Esophagus squamous epithelium (tissue), 5 donors: ENCODE data around the gene PTPRN2. TPM values are rescaled to one million over a fixed set of nuclear protein-coding genes. Genes with fewer than 3 reads are reported as not detected.

ENCODE experiments used
- DNase-seq: peaks from one replicate; lab custom pipeline; 2025; lab: John Stamatoyannopoulos, UW
- H3K27ac ChIP-seq, 4 donors: fragments of 200-600 bp; sonication (generic); one replicate each; pipeline ENCODE4 v1.5.1; 2016 to 2019; ENCODE audit warnings: mild to moderate bottlenecking in 1 of 4
- H3K27me3 ChIP-seq, 4 donors: fragments of 200-600 bp; sonication (generic); 1 replicate in 3 of 4; 2 replicates in 1 of 4; pipeline versions ENCODE4 v1.5.1 to v1.6.0; 2017 to 2021; ENCODE audit warnings: antibody characterized with exemption in 1 of 4
- H3K36me3 ChIP-seq, 3 donors: fragments of 200-600 bp; sonication (generic); one replicate each; pipeline ENCODE4 v1.5.1; 2016 to 2019
- H3K4me1 ChIP-seq, 3 donors: fragments of 200-600 bp; sonication (generic); one replicate each; pipeline ENCODE4 v1.5.1; 2017 to 2019
- H3K4me3 ChIP-seq, 4 donors: fragments of 200-600 bp; sonication (generic); 1 replicate in 3 of 4; 2 replicates in 1 of 4; pipeline ENCODE4 v1.5.1; 2016 to 2019; ENCODE audit warnings: mild to moderate bottlenecking in 2 of 4, moderate library complexity in 1 of 4
- H3K9me3 ChIP-seq, 3 donors: fragments of 200-600 bp; sonication (generic); one replicate each; pipeline ENCODE4 v1.5.1; 2016 to 2019
- CTCF ChIP-seq, 6 experiments: fragments of 450-650 bp in 4 of 6; fragments of 200-600 bp in 2 of 6; sonication (generic) in 2 of 6; IDR thresholded peaks; one replicate each; pipeline ENCODE4 v1.5.1; 2016 to 2019; ENCODE audit warnings: antibody characterized with exemption in 6 of 6, mild to moderate bottlenecking in 4 of 6, moderate library complexity in 4 of 6
- POLR2A ChIP-seq, 4 donors: fragments of 450-650 bp; IDR thresholded peaks; one replicate each; pipeline ENCODE4 v1.6.1; 2017; ENCODE audit warnings: antibody characterized with exemption in 4 of 4, mild to moderate bottlenecking in 4 of 4, moderate library complexity in 3 of 4
- WGBS, 2 donors: methylation state at CpG; one replicate each; pipeline ENCODE4 v1.1.5; 2018; 5-methylcytosine and 5-hydroxymethylcytosine counted together
- intact Hi-C: fragments of 100-400 bp; cut with DNase I; formaldehyde crosslinking; loops from one replicate; pipeline ENCODE4 v1.15.0; 2022
- total RNA-seq, 4 donors: library from RNA; depleted of rRNA; stranded (reverse); fragments of >200 nt; gene quantifications; one replicate each; pipeline ENCODE4 v1.1.0, GENCODE V29; 2016
- donor health status: DM: yes; HTN: yes; CAD: no.

The PTPRN2 gene
- total RNA-seq, 4 donors from 2014 or later: 0.38 to 2.7 (median 1.0) TPM

DNA sequence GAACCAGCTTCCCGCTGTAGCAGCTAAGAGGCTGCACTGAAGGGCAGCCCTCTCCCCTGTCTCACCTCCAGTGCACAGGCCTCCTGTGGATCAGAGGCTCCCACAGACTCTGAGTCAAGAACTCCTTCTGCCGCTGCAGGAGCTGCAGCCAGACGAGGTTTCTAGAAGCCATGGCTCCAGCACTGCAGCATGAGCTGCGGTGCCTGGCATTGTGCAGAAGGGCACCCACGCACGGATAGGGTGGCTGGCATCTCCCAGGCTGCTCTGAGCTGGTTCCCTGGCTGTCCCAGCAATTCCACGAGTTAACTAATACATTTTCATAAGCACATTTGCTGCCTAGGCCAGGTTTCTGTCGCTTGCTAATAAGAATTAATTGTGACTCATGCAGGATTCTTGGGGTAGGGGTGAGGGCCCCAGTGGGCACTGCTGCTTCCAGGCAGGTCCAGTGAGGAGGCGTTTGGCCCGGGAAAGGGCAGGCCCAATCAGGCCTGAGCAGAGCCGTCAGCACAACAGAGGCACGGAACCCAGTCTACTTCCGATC is 656.6 kb downstream of the PTPRN2 start:
- H3K9me3 ChIP-seq: peaks cover 0 to 37% (median 21%) of the 10 kb centered on the region in 3 donors
- H3K27me3 ChIP-seq: no peaks in the 10 kb centered on the region
- no peaks in the 10 kb centered on the region for H3K36me3 ChIP-seq
- no peak overlapping the region for H3K27ac ChIP-seq
- no peak overlapping the region for H3K4me3 ChIP-seq
- H3K4me1 ChIP-seq: no peaks in the 10 kb centered on the region
- intact Hi-C loops: no loop called here
- no peak for DNase-seq
- 41 to 42% methylated on average over 5 to 6 of the region's 13 CpGs for WGBS, 2 donors
- no peak for TF ChIP-seq POLR2A (IDR thresholded peaks at IDR 0.05)
- TF ChIP-seq CTCF (IDR thresholded peaks at IDR 0.05): no peak

DNA sequence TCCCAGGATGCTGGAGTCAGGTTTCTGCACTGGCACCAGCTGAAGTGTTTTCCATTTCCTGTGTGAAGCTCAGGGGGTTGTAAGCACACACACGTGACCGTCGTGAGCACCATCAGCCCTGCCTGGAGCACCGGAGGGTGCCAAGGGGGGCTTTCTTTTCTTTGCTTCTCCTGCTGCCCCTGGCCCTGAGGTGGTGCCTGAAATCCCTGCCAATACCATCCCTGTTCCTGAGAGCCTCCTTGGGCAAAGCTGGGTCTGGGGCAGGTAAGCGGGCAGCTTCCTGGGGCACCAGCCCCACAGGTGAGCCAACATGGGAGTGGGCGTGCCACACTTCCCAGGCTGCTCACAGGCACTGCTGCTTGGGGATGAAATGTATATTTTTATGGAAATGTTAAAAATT is 657.2 kb downstream of the PTPRN2 start:
- H3K27ac ChIP-seq: no peak overlapping the region
- no peak for DNase-seq
- H3K36me3 ChIP-seq: no peaks in the 10 kb centered on the region
- no peaks in the 10 kb centered on the region for H3K4me1 ChIP-seq
- peaks cover 0 to 37% (median 21%) of the 10 kb centered on the region in 3 donors for H3K9me3 ChIP-seq
- no peaks in the 10 kb centered on the region for H3K27me3 ChIP-seq
- no peak overlapping the region for H3K4me3 ChIP-seq
- no peak for TF ChIP-seq CTCF (IDR thresholded peaks at IDR 0.05)
- no peak for TF ChIP-seq POLR2A (IDR thresholded peaks at IDR 0.05)
- intact Hi-C loops: no loop called here
- WGBS, 2 donors: 60 to 73% methylated on average over 4 to 6 of the region's 6 CpGs

GRCh38 chr7:157929671-157930070 is 658.0 kb downstream of the PTPRN2 start:
- H3K27me3 ChIP-seq: no peaks in the 10 kb centered on the region

DNA sequence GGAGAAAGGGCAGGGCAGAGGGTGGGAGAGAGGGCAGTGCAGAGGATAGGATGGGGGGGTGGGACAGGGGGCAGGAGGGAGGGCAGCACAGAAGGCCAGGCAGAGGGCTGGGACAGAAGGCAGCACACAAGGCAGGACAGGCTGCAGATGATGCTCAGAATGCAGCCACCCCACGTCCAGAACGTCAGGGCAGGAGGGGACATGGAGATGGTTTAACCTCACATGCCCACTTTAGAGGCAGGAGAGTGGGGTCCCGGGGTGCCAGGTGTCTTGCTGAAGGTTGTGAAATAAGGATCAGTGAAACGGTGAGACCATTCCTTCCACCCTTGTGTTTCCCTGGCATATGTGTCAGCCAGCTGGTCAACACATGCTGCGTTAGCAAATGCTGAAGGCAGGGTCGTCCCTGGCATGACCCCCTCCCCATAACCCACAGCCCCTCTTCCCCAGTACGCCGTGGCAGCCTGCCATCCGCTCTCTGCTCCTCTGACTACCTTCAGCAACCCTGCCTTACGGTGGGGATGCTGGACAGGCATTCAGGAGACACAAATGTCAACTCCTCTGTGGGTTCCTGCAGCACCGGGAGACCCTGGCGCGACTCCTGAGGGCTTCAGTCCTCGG is 658.7 kb downstream of the PTPRN2 start:
- no peak overlapping the region for H3K4me3 ChIP-seq
- H3K27me3 ChIP-seq: no peaks in the 10 kb centered on the region
- WGBS, 2 donors: 65 to 80% methylated on average over 13 of the region's 14 CpGs
- peaks cover 0 to 26% (median 16%) of the 10 kb centered on the region in 3 donors for H3K9me3 ChIP-seq
- no peak for DNase-seq
- no peaks in the 10 kb centered on the region for H3K4me1 ChIP-seq
- TF ChIP-seq POLR2A (IDR thresholded peaks at IDR 0.05) (no peak), CTCF (IDR thresholded peaks at IDR 0.05) (no peak)
- H3K36me3 ChIP-seq: no peaks in the 10 kb centered on the region
- no peak overlapping the region for H3K27ac ChIP-seq
- intact Hi-C loops: no loop called here

More at GRCh38 chr7:157929671-157930070, 658.0 kb downstream of the PTPRN2 start:
- H3K4me3 ChIP-seq: no peak overlapping the region
- no peaks in the 10 kb centered on the region for H3K36me3 ChIP-seq
- TF ChIP-seq POLR2A (IDR thresholded peaks at IDR 0.05): no peak
- TF ChIP-seq CTCF (IDR thresholded peaks at IDR 0.05): no peak
- H3K27ac ChIP-seq: no peak overlapping the region
- no peak for DNase-seq
- H3K4me1 ChIP-seq: no peaks in the 10 kb centered on the region
- WGBS, 2 donors: 85 to 92% methylated on average over 14 to 16 of the region's 16 CpGs
- H3K9me3 ChIP-seq: peaks cover 0 to 33% (median 21%) of the 10 kb centered on the region in 3 donors
- intact Hi-C loops: no loop called here

GRCh38 chr7:157928171-157928794 is 659.3 kb downstream of the PTPRN2 start:
- H3K4me3 ChIP-seq: no peak overlapping the region
- no peaks in the 10 kb centered on the region for H3K4me1 ChIP-seq
- H3K9me3 ChIP-seq: peaks cover 0 to 20% (median 13%) of the 10 kb centered on the region in 3 donors
- WGBS, 2 donors: 82 to 91% methylated on average over 7 to 11 of the region's 12 CpGs
- intact Hi-C loops: no loop called here
- H3K27me3 ChIP-seq: no peaks in the 10 kb centered on the region
- no peak overlapping the region for H3K27ac ChIP-seq
- no peaks in the 10 kb centered on the region for H3K36me3 ChIP-seq
- TF ChIP-seq POLR2A (IDR thresholded peaks at IDR 0.05) (no peak), CTCF (IDR thresholded peaks at IDR 0.05) (no peak)
- no peak for DNase-seq
